ENCODE measurements around the gene KCNIP3. TPM values are rescaled to one million over a fixed set of nuclear protein-coding genes. Genes with fewer than 3 reads are reported as not detected.

Gene KCNIP3
- total RNA-seq, 1 experiment from 2014 or later = not detected

GRCh38 chr2:95342556-95343320 is 45.6 kb downstream of the KCNIP3 start:
- no peak overlapping the region for H3K4me3 Mint-ChIP-seq (ENCODE audit: unreplicated experiment)
- ChIA-PET CTCF (no interaction called here), POLR2A (no interaction called here)
- no TSS peak for BruUV-seq (replicated peaks)
- TF ChIP-seq, protein P1, sequence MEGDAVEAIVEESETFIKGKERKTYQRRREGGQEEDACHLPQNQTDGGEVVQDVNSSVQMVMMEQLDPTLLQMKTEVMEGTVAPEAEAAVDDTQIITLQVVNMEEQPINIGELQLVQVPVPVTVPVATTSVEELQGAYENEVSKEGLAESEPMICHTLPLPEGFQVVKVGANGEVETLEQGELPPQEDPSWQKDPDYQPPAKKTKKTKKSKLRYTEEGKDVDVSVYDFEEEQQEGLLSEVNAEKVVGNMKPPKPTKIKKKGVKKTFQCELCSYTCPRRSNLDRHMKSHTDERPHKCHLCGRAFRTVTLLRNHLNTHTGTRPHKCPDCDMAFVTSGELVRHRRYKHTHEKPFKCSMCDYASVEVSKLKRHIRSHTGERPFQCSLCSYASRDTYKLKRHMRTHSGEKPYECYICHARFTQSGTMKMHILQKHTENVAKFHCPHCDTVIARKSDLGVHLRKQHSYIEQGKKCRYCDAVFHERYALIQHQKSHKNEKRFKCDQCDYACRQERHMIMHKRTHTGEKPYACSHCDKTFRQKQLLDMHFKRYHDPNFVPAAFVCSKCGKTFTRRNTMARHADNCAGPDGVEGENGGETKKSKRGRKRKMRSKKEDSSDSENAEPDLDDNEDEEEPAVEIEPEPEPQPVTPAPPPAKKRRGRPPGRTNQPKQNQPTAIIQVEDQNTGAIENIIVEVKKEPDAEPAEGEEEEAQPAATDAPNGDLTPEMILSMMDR (IDR thresholded peaks at IDR 0.05; ENCODE audit: insufficient read depth in 1 of 2, low read depth in 1 of 2, low read length in 1 of 2, severe bottlenecking in 1 of 2, unreplicated experiment in 1 of 2) = no peak
- H3K27me3 Mint-ChIP-seq (ENCODE audit: insufficient read depth, unreplicated experiment) = peaks cover 17% of the 10 kb centered on the region
- Histone ChIP-seq H3K4me3 (ENCODE audit: low read depth, low read length) (no peak overlapping the region), H3K4me1 (peaks cover 3% of the 10 kb centered on the region; the same call in 1 of the 2 replicates), H3K36me3 (ENCODE audit: control insufficient read depth, insufficient read depth, low read length) (no peaks in the 10 kb centered on the region), H3K9me3 (no peaks in the 10 kb centered on the region), H3K27me3 (replicated peaks; ENCODE audit: control insufficient read depth, insufficient read depth, low read length) (no peaks in the 10 kb centered on the region; the same call in 1 of the 2 replicates)
- H3K27ac Mint-ChIP-seq (ENCODE audit: unreplicated experiment) = no peak overlapping the region
- H3K4me1 Mint-ChIP-seq (ENCODE audit: low read depth, unreplicated experiment) = no peaks in the 10 kb centered on the region
- no peak for DNase-seq
- no peaks in the 10 kb centered on the region for H3K36me3 Mint-ChIP-seq (ENCODE audit: insufficient read depth, unreplicated experiment)
- intact Hi-C loops (cut with micrococcal nuclease; ENCODE audit: unreplicated experiment) = no loop called here
- no peaks in the 10 kb centered on the region for H3K9me3 Mint-ChIP-seq (ENCODE audit: unreplicated experiment)

GRCh38 chr2:95343429-95344214 is 46.5 kb downstream of the KCNIP3 start:
- H3K27ac Mint-ChIP-seq (ENCODE audit: unreplicated experiment) = no peak overlapping the region
- H3K27me3 ChIP-seq (replicated peaks; ENCODE audit: control insufficient read depth, insufficient read depth, low read length) = no peaks in the 10 kb centered on the region; the same call in none of the 2 replicates
- peaks cover 3% of the 10 kb centered on the region; the same call in 1 of the 2 replicates for H3K4me1 ChIP-seq
- BruUV-seq (replicated peaks) = no TSS peak
- H3K27me3 Mint-ChIP-seq (ENCODE audit: insufficient read depth, unreplicated experiment) = peaks cover 23% of the 10 kb centered on the region
- ChIA-PET CTCF (no interaction called here), POLR2A (no interaction called here)
- H3K36me3 Mint-ChIP-seq (ENCODE audit: insufficient read depth, unreplicated experiment) = no peaks in the 10 kb centered on the region
- no peak overlapping the region for H3K4me3 ChIP-seq (ENCODE audit: low read depth, low read length)
- H3K4me1 Mint-ChIP-seq (ENCODE audit: low read depth, unreplicated experiment) = no peaks in the 10 kb centered on the region
- TF ChIP-seq, protein P1 (IDR thresholded peaks at IDR 0.05; ENCODE audit: insufficient read depth in 1 of 2, low read depth in 1 of 2, low read length in 1 of 2, severe bottlenecking in 1 of 2, unreplicated experiment in 1 of 2) = no peak
- no peaks in the 10 kb centered on the region for H3K9me3 Mint-ChIP-seq (ENCODE audit: unreplicated experiment)
- intact Hi-C loops (cut with micrococcal nuclease; ENCODE audit: unreplicated experiment) = no loop called here
- peak in 1 of 2 experiments; percentile 30 for DNase-seq
- no peak overlapping the region for H3K4me3 Mint-ChIP-seq (ENCODE audit: unreplicated experiment)
- H3K9me3 ChIP-seq = no peaks in the 10 kb centered on the region
- no peaks in the 10 kb centered on the region for H3K36me3 ChIP-seq (ENCODE audit: control insufficient read depth, insufficient read depth, low read length)

DNA sequence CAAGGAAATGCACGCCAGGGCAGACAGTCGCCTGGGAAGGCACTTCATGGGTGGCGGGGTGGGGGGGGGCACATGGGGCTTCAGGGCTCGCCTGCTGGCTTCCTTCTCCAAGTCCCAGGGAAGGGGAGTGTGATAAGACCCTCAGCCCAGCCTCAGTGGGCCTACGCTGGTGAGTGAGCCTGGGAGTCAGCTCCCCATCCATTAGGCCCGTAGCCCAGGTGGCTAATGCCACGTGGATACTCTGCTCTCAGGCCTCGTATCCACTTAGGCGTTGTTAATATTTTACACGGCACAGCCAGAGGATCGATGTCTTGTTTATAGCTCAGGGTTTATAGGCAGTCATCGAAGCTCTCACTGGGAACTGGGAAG is 47.1 kb downstream of the KCNIP3 start:
- Histone ChIP-seq H3K4me3 (ENCODE audit: low read depth, low read length) (no peak overlapping the region), H3K27me3 (replicated peaks; ENCODE audit: control insufficient read depth, insufficient read depth, low read length) (no peaks in the 10 kb centered on the region; the same call in none of the 2 replicates), H3K4me1 (peaks cover 3% of the 10 kb centered on the region; the same call in 1 of the 2 replicates), H3K9me3 (no peaks in the 10 kb centered on the region), H3K36me3 (ENCODE audit: control insufficient read depth, insufficient read depth, low read length) (no peaks in the 10 kb centered on the region)
- TF ChIP-seq, protein P1 (IDR thresholded peaks at IDR 0.05; ENCODE audit: insufficient read depth in 1 of 2, low read depth in 1 of 2, low read length in 1 of 2, severe bottlenecking in 1 of 2, unreplicated experiment in 1 of 2) = no peak
- Mint-ChIP-seq H3K27ac (ENCODE audit: unreplicated experiment) (no peak overlapping the region), H3K9me3 (ENCODE audit: unreplicated experiment) (no peaks in the 10 kb centered on the region), H3K4me3 (ENCODE audit: unreplicated experiment) (no peak overlapping the region), H3K4me1 (ENCODE audit: low read depth, unreplicated experiment) (no peaks in the 10 kb centered on the region), H3K27me3 (ENCODE audit: insufficient read depth, unreplicated experiment) (peaks cover 23% of the 10 kb centered on the region), H3K36me3 (ENCODE audit: insufficient read depth, unreplicated experiment) (no peaks in the 10 kb centered on the region)
- ChIA-PET POLR2A (no interaction called here), CTCF (interaction anchor here (1.1 to 2.0 kb wide), 2 partner anchors 58 to 113 kb away, joined by 4 to 8 read pairs; partner anchors contain the start of gene FAHD2A)
- intact Hi-C loops (cut with micrococcal nuclease; ENCODE audit: unreplicated experiment) = no loop called here
- DNase-seq = peak in 1 of 2 experiments; percentile 26
- no TSS peak for BruUV-seq (replicated peaks)

Measured in Caco-2 (cell line).